Smooth muscle cell (in vitro differentiated cells): Measurements from ENCODE around the gene FBXO9. TPM values are rescaled to one million over a fixed set of nuclear protein-coding genes. Genes with fewer than 3 reads are reported as not detected.
"Not testable (repeated sequence)": the region's sequence is repeated elsewhere in the genome, so short reads cannot be mapped to it uniquely, and the experiment has no call there.

Source experiments
- DNase-seq: peaks from one replicate; lab custom pipeline; 2025; ENCODE audit not compliant: unreplicated experiment; lab: John Stamatoyannopoulos, UW
- H2AFZ ChIP-seq: fragments of 200-600 bp; sonication (generic); 2 replicates; pipeline ENCODE4 v1.6.0; 2016; ENCODE audit warnings: antibody characterized with exemption, low read depth, mild to moderate bottlenecking
- H3F3A ChIP-seq: fragments of 200-600 bp; sonication (generic); 2 replicates; pipeline ENCODE4 v1.6.0; 2017; ENCODE audit warnings: antibody characterized with exemption, low read depth
- H3K27ac ChIP-seq: fragments of 200-600 bp; sonication (generic); 2 replicates; pipeline ENCODE4 v1.5.1; 2016; ENCODE audit warnings: low read depth, mild to moderate bottlenecking
- H3K27me3 ChIP-seq: fragments of 200-600 bp; sonication (generic); 2 replicates; pipeline ENCODE4 v1.6.1; 2016; ENCODE audit warnings: low read depth, mild to moderate bottlenecking
- H3K36me3 ChIP-seq: fragments of 200-600 bp; sonication (generic); 2 replicates; pipeline ENCODE4 v1.5.1; 2016; ENCODE audit warnings: low read depth
- H3K4me1 ChIP-seq: fragments of 200-600 bp; sonication (generic); 2 replicates; pipeline ENCODE4 v1.5.1; 2016; ENCODE audit warnings: low read depth
- H3K4me2 ChIP-seq: fragments of 200-600 bp; sonication (generic); 2 replicates; pipeline ENCODE4 v1.6.0; 2016; ENCODE audit warnings: mild to moderate bottlenecking
- H3K4me3 ChIP-seq: fragments of 200-600 bp; sonication (generic); 2 replicates; pipeline ENCODE4 v1.5.1; 2016; ENCODE audit warnings: mild to moderate bottlenecking
- H3K79me2 ChIP-seq: fragments of 200-600 bp; sonication (generic); 2 replicates; pipeline ENCODE4 v1.6.0; 2016; ENCODE audit warnings: low read depth, mild to moderate bottlenecking
- H3K9ac ChIP-seq: fragments of 200-600 bp; sonication (generic); 2 replicates; pipeline ENCODE4 v1.6.0; 2016; ENCODE audit warnings: low read depth
- H3K9me3 ChIP-seq: fragments of 200-600 bp; sonication (generic); replicated peaks from 2 replicates; pipeline ENCODE4 v1.5.1; 2016; ENCODE audit warnings: low read depth
- H4K20me1 ChIP-seq: fragments of 200-600 bp; sonication (generic); 2 replicates; pipeline ENCODE4 v1.6.0; 2016; ENCODE audit warnings: low read depth
- WGBS: methylation state at CpG from one replicate; pipeline ENCODE4 v1.1.7; 2016; ENCODE audit warnings: low lambda C conversion rate; 5-methylcytosine and 5-hydroxymethylcytosine counted together
- polyA plus RNA-seq: library from polyadenylated mRNA; unstranded; fragments of >200 nt; fragmentation: Nextera tagmentation; extraction: Ambion mirVana; gene quantifications from 2 replicates; pipeline ENCODE4 v1.2.1, GENCODE V29; 2016
- total RNA-seq: library from RNA; depleted of rRNA; stranded (reverse); fragments of >200 nt; gene quantifications from 2 replicates; pipeline ENCODE4 v1.2.3, GENCODE V29; 2014
- TF ChIP-seq, protein P1 (sequence below): fragments of 200-600 bp; sonication (generic); IDR thresholded peaks from 2 replicates; pipeline ENCODE4 v1.5.1; 2017; ENCODE audit warnings: borderline replicate concordance, mild to moderate bottlenecking, antibody characterized with exemption; ENCODE audit not compliant: insufficient read depth, poor library complexity, severe bottlenecking

FBXO9 gene
- total and polyA plus RNA-seq, 2 experiments from 2014 or later, result 25.5 to 55.1 TPM

DNA sequence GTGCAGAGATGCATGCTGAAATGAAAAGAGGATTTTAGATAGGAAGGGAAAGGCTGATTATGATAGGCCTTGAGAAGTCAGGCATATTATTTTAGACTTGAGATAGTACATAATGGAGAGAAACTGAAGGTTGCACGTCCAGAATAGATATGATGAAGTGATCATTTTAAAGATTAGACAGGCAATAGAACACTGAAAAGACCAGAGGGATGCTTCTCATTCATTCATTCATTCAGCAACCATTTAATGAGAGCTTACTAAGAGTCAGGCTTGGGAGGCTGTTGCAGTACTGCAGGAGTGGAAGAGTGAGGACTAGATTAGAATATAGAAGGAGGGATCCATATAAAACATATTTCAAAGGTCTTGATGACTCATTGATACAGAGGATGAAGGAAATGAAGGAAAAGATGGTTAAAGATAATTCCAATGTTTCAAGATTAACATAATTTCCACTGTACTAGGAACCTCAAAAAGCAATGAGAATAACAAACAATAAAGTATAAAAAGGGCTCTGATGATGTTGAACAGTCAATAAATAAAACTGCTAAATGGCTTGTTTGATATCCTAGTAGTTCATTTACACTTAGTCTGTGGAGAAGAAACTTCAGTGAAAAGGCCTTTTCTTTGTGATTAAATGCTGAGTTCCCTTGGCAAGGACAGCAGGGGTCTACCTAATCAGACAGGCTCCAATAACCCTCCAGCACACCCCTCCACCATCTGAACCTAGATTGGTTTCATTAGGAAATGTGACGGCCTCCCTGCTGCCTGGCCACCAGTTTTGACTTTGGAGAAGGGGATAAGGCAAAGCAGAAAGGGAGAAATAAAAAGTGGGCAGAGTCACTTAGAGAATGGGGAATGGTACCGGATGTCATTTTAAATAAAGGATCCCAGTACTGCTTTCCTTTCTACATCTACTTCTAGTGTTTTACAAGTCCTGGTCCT, 5.3 kb upstream of the FBXO9 start:
- Histone ChIP-seq H3K9me3 (no peaks in the 10 kb centered on the region), H3K4me2 (peak overlapping the region; percentile 89), H3K4me1 (peaks cover 18% of the 10 kb centered on the region), H3K79me2 (peaks cover 47% of the 10 kb centered on the region), H3K36me3 (no peaks in the 10 kb centered on the region), H4K20me1 (peaks cover 3% of the 10 kb centered on the region), H3K9ac (no peak overlapping the region), H3K27ac (no peak overlapping the region), H2AFZ (peak overlapping the region; percentile 100), H3K27me3 (no peaks in the 10 kb centered on the region), H3K4me3 (peak overlapping the region; percentile 98), H3F3A (no peaks in the 10 kb centered on the region)
- DNase-seq, result no peak
- TF ChIP-seq, protein P1, sequence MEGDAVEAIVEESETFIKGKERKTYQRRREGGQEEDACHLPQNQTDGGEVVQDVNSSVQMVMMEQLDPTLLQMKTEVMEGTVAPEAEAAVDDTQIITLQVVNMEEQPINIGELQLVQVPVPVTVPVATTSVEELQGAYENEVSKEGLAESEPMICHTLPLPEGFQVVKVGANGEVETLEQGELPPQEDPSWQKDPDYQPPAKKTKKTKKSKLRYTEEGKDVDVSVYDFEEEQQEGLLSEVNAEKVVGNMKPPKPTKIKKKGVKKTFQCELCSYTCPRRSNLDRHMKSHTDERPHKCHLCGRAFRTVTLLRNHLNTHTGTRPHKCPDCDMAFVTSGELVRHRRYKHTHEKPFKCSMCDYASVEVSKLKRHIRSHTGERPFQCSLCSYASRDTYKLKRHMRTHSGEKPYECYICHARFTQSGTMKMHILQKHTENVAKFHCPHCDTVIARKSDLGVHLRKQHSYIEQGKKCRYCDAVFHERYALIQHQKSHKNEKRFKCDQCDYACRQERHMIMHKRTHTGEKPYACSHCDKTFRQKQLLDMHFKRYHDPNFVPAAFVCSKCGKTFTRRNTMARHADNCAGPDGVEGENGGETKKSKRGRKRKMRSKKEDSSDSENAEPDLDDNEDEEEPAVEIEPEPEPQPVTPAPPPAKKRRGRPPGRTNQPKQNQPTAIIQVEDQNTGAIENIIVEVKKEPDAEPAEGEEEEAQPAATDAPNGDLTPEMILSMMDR, result no peak
- 53% methylated on average over 3 of the region's 3 CpGs for WGBS

DNA sequence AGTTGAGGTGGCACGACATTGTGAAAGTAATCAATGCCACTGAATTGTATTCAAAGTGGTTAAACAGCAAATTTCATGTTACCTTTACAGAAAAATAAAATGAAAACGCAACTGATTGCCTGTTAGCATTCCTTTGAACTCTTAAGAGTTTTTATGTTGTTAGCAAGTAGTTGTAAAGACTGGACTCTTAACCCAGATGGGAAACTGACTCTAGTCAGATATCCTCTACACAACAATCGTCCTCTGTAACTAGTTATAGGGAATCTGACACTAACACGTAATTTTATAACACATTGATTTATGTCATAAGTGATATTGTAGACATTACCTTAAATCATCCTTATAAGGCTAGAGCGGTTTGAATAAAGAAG, 3.0 kb upstream of the FBXO9 start:
- H2AFZ ChIP-seq, result peak overlapping the region; percentile 100
- peaks cover 25% of the 10 kb centered on the region for H3K4me1 ChIP-seq
- H3K4me2 ChIP-seq, result peak overlapping the region; percentile 89
- 19% methylated on average over 5 of the region's 5 CpGs for WGBS
- H3K4me3 ChIP-seq, result peak overlapping the region; percentile 98
- peaks cover 13% of the 10 kb centered on the region for H4K20me1 ChIP-seq
- no peaks in the 10 kb centered on the region for H3K36me3 ChIP-seq
- H3K9me3 ChIP-seq, result no peaks in the 10 kb centered on the region
- no peak for DNase-seq
- H3F3A ChIP-seq, result no peaks in the 10 kb centered on the region
- TF ChIP-seq, protein P1, result no peak
- peaks cover 53% of the 10 kb centered on the region for H3K79me2 ChIP-seq
- H3K27ac ChIP-seq, result peak overlapping the region; percentile 86
- H3K27me3 ChIP-seq, result no peaks in the 10 kb centered on the region
- peak overlapping the region; percentile 94 for H3K9ac ChIP-seq

DNA sequence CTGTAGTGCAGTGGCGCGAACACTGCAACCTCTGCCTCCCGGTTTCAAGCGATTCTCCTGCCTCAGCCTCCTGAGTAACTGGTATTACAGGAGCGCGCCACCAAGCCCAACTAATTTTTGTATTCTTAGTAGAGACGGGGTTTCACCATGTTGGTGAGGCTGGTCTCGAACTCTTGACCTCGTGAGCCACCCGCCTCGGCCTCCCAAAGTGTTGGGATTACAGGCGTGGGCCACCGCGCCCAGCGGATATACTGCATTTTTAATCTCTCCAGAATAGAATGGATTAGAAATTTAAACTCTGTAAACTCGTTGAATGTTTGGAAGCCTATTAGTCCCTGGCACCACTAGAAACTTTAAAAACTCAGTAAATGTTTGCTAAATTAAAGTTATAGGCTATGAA, 949 bp upstream of the FBXO9 start:
- H3K4me2 ChIP-seq, H3F3A ChIP-seq, DNase-seq, H3K27ac ChIP-seq, H3K27me3 ChIP-seq, H3K9me3 ChIP-seq, H3K36me3 ChIP-seq, H3K9ac ChIP-seq, H2AFZ ChIP-seq: not testable (repeated sequence)
- peaks cover 22% of the 10 kb centered on the region for H3K4me1 ChIP-seq
- peak overlapping the region; percentile 93 for H3K4me3 ChIP-seq
- WGBS, result 86% methylated on average over 16 of the region's 16 CpGs
- peaks cover 47% of the 10 kb centered on the region for H3K79me2 ChIP-seq
- peaks cover 31% of the 10 kb centered on the region for H4K20me1 ChIP-seq

DNA sequence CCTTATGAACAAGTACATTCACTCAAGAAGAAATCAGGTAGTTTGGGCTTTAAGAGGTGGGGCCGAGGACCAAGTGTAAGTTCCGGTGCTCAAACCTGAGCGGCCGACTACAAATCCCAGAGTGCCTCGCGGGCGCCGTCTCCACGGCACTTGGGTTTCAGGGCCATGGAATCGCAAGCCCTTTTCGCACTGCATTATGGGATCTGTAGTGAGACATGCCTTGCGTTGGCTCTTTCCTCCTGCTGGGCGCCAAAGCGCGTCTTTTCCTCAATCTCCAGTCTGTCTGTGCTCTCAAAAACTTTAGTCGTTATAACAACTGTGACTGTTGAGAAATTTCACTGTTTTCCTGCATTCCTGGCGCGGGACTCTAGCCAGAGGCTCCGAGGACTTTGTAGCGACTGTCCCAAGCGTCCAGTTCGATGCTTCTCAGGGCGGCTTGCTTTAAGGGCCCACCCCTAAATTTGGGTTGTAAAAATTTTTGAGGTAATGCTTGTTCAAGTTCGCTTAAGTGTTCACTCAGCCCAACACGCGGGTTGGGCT, 408 bp upstream of the FBXO9 start:
- H3K27me3 ChIP-seq, result no peaks in the 10 kb centered on the region
- DNase-seq, result peak; percentile 85
- TF ChIP-seq, protein P1, result no peak
- no peaks in the 10 kb centered on the region for H3K36me3 ChIP-seq
- H2AFZ ChIP-seq, result peak overlapping the region; percentile 98
- peaks cover 18% of the 10 kb centered on the region for H3K4me1 ChIP-seq
- peaks cover 46% of the 10 kb centered on the region for H3K79me2 ChIP-seq
- H3K9me3 ChIP-seq, result no peaks in the 10 kb centered on the region
- no peaks in the 10 kb centered on the region for H3F3A ChIP-seq
- peaks cover 32% of the 10 kb centered on the region for H4K20me1 ChIP-seq
- WGBS, result under 1% methylated on average over 26 of the region's 26 CpGs
- no peak overlapping the region for H3K27ac ChIP-seq
- H3K4me3 ChIP-seq, result peak overlapping the region; percentile 93
- H3K4me2 ChIP-seq, result peak overlapping the region; percentile 93
- peak overlapping the region; percentile 78 for H3K9ac ChIP-seq
